HG03571 (cell line): ENCODE results near the gene SLC3A2.

Source experiments
- ATAC-seq: cut with Tn5 transposase; IDR thresholded peaks from one replicate; pipeline ENCODE4 v1.9.1; 2021; ENCODE audit not compliant: unreplicated experiment

The SLC3A2 gene

GRCh38 chr11:62909107-62909894 is 28.6 kb downstream of the SLC3A2 start:
- ATAC-seq: no peak

- no peak for ATAC-seq
Measured at GRCh38 chr11:62910141-62910882, 29.6 kb downstream of the SLC3A2 start.

GRCh38 chr11:62911137-62912130 is 30.7 kb downstream of the SLC3A2 start:
- no peak for ATAC-seq

DNA sequence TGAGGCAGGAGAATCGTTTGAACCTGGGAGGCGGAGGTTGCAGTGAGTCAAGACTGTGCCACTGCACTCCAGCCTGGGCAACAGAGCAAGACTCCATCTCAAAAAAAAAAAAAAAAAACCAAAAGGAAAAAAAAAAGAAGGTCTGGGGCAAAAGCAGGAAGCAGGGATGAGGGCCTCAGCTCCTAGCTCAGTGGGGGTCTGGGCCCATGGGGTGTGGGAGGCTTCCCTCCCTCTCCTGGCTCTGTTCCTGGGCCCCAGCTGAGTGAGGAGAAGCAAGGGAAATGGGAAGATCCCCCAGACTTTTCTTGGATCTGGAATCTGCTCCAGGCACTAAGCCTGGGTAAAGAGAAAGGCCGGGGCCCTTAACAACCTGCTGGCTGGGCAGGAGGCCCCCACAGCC is 31.6 kb downstream of the SLC3A2 start:
- no peak for ATAC-seq

DNA sequence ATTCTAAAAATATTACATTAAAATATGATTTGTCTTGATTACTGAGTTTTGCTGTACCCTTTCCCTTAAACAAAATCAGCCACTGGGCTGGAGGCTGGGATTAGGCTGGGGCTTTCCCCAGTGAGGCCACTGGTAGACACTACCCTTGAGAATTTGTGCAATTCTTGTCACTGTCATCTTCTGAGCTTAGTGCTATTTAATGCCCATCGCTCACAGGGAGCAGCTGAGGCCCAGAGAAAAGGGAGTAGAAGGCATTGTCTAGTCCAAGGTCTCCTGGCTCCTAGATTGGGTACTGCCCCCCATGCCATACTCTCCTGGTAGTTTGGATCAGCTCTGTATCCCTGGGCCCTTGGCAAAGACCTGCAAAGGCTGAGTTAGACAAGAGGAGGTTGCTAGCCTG is 33.7 kb downstream of the SLC3A2 start:
- no peak for ATAC-seq

DNA sequence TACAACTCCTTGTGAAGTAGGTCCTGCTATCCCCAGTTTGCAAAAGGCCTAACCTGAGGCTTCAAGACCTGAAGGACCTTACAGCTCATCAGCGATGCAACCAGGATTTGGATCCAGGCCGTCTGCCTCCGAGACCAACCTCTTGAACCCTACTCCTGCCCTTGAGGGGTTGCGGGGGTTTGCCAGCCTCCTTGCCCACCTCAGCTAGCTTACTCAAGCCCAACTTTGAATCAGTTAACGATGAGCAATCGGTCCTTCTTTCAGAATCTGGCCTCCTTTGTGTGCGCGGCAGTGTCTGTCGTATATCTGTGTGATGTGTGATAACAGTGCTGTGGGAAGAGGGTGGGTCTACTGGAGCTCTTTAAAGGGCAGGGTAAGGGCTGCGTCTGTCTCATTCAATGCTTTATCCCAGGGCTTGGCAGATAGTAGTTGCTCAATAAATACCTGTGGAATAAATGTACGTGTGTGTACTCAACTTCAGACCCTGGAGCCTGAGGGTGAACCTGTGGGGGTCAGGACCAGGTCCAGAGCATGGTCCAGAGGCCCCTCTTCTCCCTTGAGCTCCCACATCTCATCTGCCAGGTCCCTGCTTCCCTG is 37.3 kb downstream of the SLC3A2 start:
- no peak for ATAC-seq

GRCh38 chr11:62918531-62918930 is 37.8 kb downstream of the SLC3A2 start:
- no peak for ATAC-seq

- no peak for ATAC-seq
Measured at GRCh38 chr11:62919476-62919875, 38.8 kb downstream of the SLC3A2 start.

GRCh38 chr11:62919898-62920640 is 39.4 kb downstream of the SLC3A2 start:
- no peak for ATAC-seq

DNA sequence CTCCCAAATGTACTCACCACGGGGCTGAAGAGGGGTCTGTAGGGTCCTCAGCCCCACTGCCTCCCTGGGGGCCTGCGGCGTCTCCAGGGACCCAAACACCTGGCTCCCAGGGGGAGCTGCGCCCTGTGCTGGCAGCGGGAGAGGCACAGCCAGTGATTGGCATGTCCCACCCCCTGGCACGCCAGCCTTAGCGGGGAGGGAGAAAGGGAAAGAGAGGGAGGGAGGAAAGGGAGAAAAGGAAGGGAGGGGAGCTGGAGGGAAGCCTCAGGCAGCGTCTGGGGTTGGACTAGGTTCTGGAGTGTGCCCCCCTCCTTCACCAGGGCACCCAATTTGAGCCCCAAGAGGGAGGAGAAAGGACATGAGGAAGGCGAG is 40.5 kb downstream of the SLC3A2 start, which contains the start of gene CHRM1:
CHRM1 (minus strand) TSS at position 163 of the 372 bp plus-strand sequence. CDS start 10,263 bp downstream, outside the sequence.
- no peak for ATAC-seq

DNA sequence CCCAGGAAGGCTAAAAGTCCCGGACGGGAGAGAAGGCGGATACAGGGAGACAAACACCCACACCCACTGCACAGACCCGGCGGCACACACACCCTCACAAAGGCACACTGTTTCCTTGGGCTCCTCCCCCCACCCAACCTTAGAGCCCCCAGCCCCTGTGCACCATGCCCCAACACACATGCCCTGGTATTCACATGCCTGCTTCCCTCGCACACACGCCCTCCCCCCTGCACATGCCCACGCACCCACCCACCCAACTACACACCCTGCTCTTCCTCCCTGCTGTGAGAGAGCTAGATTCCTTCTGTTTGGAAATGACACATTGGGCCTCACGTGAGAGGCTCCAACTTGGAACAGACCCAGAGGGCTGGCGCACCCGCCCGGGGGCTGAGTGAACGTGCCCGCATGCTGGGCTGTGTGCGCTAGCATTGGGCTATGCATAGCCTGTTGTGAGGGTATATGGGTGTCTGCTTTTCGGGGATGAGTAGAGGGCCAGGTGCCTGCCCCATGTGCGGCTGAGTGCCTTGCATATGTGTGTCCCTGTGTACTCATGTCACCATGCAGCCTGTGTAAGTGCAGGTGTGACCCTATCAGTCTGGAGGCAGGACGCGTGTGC is 41.0 kb downstream of the SLC3A2 start:
- ATAC-seq: no peak

DNA sequence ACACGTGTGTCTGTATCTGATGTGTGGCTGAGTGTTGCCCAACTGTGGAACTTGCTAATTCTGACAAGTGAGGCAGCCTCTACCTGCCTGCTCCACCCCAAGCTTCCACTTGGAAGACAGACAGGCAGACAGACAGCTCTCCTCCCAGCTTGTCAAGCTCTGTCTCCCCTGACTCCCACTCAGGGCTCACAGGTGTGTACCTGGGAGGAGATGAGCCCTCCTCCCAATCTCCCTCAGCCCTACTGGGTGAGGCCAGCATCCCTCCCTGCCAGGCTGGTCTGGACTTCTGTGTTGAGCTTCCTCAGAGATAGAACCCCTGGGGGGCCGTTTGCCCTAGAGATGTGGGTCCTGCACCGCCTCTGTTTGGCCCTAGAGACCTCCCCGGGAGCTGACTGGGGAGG is 41.5 kb downstream of the SLC3A2 start:
- ATAC-seq: no peak

DNA sequence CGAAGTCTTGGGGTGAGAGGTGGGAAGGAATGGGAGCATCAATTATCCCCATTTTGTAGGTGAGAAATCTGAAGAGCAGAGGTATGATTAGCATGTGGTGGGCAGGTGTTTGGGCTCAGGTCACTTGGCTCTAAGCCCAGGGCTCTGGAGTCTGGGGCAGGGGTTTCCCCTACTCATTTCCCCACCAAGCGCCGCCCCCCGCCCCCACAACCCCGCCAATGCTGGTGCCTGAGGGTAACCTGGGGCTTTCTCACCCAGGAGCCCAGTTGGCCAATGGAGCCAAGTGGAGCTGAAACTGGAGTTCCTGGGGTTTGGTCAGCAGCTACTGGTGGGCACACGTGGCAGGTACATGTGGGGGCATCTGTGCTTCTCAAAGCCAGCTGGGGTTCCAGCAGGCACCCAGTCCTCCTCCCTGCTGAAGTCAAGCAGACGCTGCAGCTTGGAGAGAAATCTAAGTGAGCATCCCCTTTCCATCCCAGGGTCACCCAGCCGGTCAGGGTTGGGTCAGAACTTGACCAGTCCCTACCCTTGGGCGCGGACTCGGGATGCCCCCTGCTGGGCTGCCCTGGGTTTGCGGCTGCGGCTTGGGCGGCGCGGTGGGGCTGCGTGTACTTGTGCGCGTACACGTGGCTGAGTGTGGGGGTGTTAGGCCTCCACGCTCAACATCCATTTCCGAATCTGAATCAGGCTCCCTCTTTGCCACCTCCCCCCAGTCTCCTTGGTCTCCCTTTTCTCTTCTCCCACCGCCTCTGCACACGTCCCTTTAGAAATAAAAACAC is 42.1 kb downstream of the SLC3A2 start:
- ATAC-seq: no peak

DNA sequence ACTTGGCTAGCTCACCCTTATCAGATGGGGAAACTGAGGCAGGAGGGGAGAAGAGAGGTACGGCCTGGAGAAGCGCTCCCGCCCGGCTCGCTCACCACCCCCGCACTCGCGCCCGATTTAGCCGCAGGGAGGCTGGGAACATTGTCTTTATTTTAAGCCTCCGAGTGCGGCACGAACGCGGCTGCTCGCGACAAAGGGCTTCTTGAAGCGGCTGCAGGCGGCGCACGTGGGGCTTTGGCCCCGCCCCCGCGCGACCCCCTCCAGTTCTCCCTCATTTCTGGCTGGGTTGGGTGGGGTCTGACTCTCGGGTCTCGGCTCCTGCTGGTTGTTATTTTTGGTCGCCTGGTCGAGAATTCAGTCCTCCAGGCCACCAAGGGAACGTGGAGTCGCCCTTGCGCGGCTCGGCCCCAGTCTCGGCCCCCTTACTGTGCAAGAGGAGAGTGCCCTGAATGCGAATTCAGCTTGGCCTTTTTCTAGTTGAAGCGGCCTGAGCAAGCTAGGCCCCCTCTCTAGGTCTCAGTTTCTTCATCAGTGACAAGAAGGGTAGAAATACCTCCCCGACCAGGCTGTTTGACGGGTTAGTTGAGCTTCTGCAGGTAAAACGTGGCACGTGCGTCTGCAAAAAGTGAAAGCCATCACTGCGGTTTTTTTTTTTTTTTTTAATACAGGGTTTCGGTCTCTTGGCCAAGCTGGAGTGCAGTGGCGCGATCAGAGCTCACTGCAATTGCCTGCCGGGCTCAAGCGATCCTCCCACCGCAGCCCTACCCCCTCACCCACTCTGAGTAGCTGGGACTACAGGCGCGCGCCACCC is 43.1 kb downstream of the SLC3A2 start:
- ATAC-seq: no peak

GRCh38 chr11:62925308-62925707 is 44.6 kb downstream of the SLC3A2 start:
- no peak for ATAC-seq

- ATAC-seq: no peak
Measured at GRCh38 chr11:62925745-62926679, 45.3 kb downstream of the SLC3A2 start.
